Aortic smooth muscle cell (primary cell): Measurements from ENCODE around the gene FMOD. TPM values are rescaled to one million over a fixed set of nuclear protein-coding genes. Genes with fewer than 3 reads are reported as not detected.

ENCODE experiments used
- total RNA-seq: library from RNA; depleted of rRNA; stranded (reverse); fragments of >200 nt; gene quantifications from 2 replicates; pipeline ENCODE4 v1.2.3, GENCODE V29; 2014

FMOD gene
- total RNA-seq: 4.4 and 6.3 TPM in 2 replicates

GRCh38 chr1:203351037-203351625 is at the start of gene FMOD:
Gene FMOD, minus strand, starts transcription at chr1:203351122. Its CDS starts 2,852 bp downstream, at chr1:203348270.

GRCh38 chr1:203304919-203305808 is 45.8 kb downstream of the FMOD start, which contains the start of gene BTG2:
Gene BTG2, plus strand, starts transcription at chr1:203305519. Its CDS starts 88 bp downstream, at chr1:203305607.

Other genes with a start within 250 kb of the FMOD start
- 0.26 TPM in 1 of 2 replicates, not detected in the other for gene ADORA1, start 223.4 kb downstream of the FMOD start, total RNA-seq
- 0.06 TPM in 1 of 2 replicates, not detected in the other for gene MYBPH, start 175.3 kb downstream of the FMOD start, total RNA-seq
- 0.06 and 0.13 TPM in 2 replicates for gene CHI3L1, start 164.4 kb downstream of the FMOD start, total RNA-seq
- not detected in 2 replicates for gene CHIT1, start 121.4 kb downstream of the FMOD start, total RNA-seq
- 8.3 and 13.0 TPM in 2 replicates for gene BTG2, start 45.6 kb downstream of the FMOD start, total RNA-seq
- 1.1 and 2.7 TPM in 2 replicates for gene PRELP, start 124.7 kb upstream of the FMOD start, total RNA-seq
- not detected in 2 replicates for gene OPTC, start 143.0 kb upstream of the FMOD start, total RNA-seq